Activated naive CD8-positive, alpha-beta T cell (primary cell): ENCODE results near the gene KIF5B.
"Not testable (repeated sequence)": the region's sequence is repeated elsewhere in the genome, so short reads cannot be mapped to it uniquely, and the experiment has no call there.

ENCODE experiments used
- H3K27ac Mint-ChIP-seq: one replicate; pipeline ENCODE4 v1.8.0; 2021; ENCODE audit warnings: mixed read lengths
- H3K27me3 Mint-ChIP-seq: one replicate; pipeline ENCODE4 v1.8.0; 2021; ENCODE audit warnings: mixed read lengths
- H3K36me3 Mint-ChIP-seq: one replicate; pipeline ENCODE4 v1.8.0; 2021; ENCODE audit warnings: mixed read lengths
- H3K4me1 Mint-ChIP-seq: one replicate; pipeline ENCODE4 v1.8.0; 2021; ENCODE audit warnings: low read depth, mixed read lengths
- H3K4me3 Mint-ChIP-seq: one replicate; pipeline ENCODE4 v1.8.0; 2021; ENCODE audit warnings: mild to moderate bottlenecking, mixed read lengths
- H3K9me3 Mint-ChIP-seq: one replicate; pipeline ENCODE4 v1.8.0; 2021; ENCODE audit warnings: low read depth, mixed read lengths

The KIF5B gene

DNA sequence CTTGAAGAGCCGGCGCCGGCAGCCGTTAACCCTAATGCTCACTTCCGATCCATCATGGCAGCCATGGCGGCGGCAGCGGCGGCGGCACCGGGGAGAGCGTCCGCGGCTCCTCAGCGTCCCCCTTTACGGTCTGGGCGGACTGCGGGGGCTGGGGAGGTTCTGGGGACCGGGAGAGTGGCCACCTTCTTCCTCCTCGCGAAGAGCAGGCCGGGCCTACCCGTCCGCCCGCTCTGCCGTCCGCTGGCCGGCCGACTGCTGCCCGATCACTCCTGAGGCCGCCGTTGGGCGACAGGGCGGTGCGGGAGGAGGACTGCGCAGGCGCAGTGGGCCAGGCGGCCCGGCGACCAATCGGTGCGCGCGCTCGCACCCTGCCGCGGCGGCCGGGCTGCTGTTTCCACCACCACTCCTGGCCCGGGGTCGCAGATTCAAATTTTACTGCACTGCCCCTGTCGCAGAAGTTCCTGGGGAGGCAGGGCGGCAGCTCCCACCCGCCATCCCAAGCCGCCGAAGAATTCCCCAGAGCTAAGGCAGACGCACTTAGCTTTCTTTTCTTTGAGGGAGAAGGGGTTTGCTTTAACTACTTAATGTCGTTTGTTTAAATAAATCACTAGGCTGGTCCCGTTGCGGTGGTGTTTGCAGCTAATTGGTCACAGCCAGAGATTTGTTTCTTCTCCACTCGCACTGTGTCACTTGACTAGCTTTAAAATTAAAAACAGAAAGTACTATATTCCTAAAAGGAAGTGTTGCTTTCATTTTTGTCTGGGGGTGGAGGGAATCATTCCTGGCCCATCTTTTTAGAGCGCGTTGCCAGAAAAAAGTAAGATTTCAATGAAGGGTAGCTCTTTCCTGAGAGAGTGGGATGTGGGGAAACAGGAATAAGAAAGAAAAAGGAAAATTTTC lies at the start of gene KIF5B:
KIF5B (minus strand) TSS at position 290 of the 900 bp plus-strand sequence. CDS start 452 bp downstream, outside the sequence.
- Mint-ChIP-seq H3K36me3 (no peaks in the 10 kb centered on the region), H3K4me3 (peak within 1 kb of the TSS; percentile 98), H3K9me3 (no peaks in the 10 kb centered on the region), H3K27me3 (no peaks in the 10 kb centered on the region), H3K27ac (peak within 1 kb of the TSS; percentile 95), H3K4me1 (peaks cover 42% of the 10 kb centered on the region)

DNA sequence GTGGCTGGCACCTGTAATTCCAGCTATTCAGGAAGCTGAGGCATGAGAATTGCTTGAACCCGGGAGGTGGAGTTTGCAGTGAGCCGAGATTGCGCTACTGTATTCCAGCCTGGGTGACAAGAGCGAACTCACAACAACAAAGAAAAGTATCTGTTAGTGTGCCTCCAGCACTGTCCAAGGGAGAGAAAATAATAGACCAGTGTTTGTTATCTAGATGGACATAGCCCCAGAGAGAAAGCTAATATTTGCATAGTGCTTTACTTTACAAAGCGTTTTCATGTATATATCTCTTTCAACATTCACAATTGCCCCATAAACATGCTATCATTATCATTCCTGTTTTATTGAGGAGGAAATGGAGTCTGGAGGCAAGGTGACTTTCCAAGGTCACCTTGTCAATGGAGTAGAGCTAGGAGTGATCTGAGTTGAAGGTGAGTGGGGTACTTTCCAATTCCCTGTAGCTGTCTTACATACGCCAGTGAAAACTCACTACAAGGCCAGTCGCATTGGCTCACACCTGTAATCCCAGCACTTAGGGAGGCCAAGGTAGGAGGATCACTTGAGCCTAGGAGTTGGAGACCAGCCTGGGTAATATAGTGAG lies 49.7 kb upstream of the KIF5B start:
- no peaks in the 10 kb centered on the region for H3K36me3 Mint-ChIP-seq
- H3K27me3 Mint-ChIP-seq: peaks cover 7% of the 10 kb centered on the region
- no peak overlapping the region for H3K4me3 Mint-ChIP-seq
- H3K9me3 Mint-ChIP-seq: no peaks in the 10 kb centered on the region
- no peak overlapping the region for H3K27ac Mint-ChIP-seq
- H3K4me1 Mint-ChIP-seq: no peaks in the 10 kb centered on the region

DNA sequence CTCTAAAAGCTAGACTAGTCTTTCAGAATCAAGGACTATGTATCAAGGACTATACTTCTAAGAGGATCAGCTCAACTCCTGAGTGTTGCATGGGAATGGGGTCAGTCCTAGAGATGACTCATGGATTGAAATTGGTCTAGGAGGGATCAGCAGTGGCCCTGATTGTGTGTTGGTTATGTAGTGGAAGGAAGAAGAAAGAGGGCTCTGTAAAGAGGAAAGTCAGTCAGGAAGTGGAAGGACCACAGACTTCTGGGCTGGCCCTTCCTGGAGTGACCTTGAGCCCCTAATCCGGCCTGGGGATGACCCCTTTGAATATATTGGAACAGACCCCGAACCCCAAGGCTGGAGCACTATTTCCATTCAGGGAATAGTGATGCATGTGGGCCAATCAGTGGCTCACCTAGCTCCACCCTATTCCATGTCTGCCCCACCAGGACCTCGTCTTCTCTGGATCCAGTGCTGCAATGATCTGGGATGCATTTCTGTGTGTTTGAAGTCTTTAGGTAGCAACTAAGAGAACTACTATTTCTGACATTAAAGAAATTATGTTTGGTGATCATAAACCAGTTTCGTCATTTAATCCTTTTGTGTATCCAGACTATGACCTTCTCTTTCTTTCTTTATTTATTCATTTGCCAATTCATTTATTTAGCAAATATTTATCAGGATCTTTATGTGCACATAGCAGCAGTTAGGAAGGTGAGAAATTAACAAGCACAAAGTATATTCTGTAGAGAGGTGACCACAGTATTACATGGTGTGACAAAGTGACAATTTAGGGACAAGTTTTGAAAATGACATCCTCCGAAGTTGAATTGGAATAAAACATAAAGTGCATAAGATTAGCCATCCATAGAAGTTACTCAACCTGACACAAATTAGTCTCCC lies 48.6 kb upstream of the KIF5B start:
- Mint-ChIP-seq H3K4me1 (no peaks in the 10 kb centered on the region), H3K27me3 (peaks cover 7% of the 10 kb centered on the region)

DNA sequence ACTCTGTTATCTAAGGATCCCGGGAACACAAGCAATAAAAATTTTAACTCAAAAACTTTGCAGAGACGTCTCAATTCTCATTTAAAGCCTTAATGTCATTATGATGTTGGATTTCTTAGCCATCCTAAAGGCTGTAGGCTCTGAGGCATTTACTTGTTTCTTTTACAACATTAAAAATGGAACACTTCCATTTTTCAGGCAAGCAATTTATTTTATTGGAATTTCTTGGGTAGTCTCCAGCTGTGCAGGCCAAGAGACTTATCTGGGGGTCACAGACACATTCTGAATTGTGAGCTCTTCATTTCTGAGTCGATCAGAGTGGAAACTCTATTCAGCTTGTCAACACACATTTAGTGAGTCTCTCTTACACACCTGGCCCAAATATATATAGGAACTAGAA lies 48.0 kb upstream of the KIF5B start:
- no peak overlapping the region for H3K4me3 Mint-ChIP-seq
- peaks cover 7% of the 10 kb centered on the region for H3K27me3 Mint-ChIP-seq
- no peak overlapping the region for H3K27ac Mint-ChIP-seq
- H3K36me3 Mint-ChIP-seq: peaks cover 3% of the 10 kb centered on the region
- H3K4me1 Mint-ChIP-seq: no peaks in the 10 kb centered on the region
- peaks cover 2% of the 10 kb centered on the region for H3K9me3 Mint-ChIP-seq

More for the DNA sequence above, 48.6 kb upstream of the KIF5B start:
- Mint-ChIP-seq H3K36me3 (no peaks in the 10 kb centered on the region), H3K4me3 (no peak overlapping the region), H3K9me3 (no peaks in the 10 kb centered on the region), H3K27ac (no peak overlapping the region)

DNA sequence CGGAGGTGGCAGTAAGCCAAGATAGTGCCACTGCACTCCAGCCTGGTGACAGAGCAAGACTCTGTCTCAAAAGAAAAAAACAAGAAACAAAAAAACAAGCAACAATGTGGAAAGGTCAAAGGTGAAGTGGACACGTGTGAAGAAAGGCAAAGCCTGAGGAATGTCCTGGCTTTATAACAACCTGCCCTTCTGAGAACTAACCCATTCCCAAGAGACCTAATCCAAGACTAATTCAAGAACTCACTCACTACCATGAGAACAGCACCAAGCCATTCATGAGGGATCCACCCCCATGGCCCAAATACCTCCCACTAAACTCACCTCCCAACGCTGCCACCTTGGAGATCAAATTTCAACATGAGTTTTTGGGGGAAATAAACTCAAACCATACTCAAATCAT lies 47.5 kb upstream of the KIF5B start:
- Mint-ChIP-seq H3K27ac (no peak overlapping the region), H3K4me3 (no peak overlapping the region)

DNA sequence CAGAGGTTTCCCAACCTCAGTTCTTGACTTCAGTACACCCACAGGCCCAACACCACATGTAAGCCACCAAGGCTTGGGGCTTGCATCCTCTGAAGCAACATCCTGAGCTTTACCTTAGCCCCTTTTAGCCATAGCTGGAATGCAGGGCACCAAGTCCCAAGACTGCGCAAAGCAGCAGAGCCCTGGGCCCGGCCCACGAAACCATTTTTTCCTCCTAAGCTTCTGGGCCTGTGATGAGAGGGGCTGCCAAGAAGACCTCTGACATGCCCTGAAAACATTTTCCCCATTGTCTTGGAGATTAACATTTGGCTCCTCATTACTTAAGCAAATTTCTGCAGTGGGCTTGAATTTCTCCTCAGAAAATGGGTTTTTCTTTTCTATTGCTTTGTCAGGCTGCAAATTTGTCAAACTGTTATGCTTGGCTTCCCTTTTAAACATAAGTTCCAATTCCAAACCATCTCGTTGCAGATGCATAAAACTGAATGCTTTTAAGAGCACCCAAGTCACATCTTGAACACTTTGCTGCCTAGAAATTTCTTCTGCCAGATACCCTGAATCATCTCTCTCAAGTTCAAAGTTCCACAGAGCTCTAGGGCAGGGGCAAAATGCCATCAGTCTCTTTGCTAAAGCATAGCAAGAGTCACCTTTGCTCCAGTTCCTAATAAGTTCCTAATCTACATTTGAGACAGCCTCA lies 42.5 kb upstream of the KIF5B start:
- not testable (repeated sequence) for H3K4me3 Mint-ChIP-seq, H3K4me1 Mint-ChIP-seq, H3K9me3 Mint-ChIP-seq, H3K27ac Mint-ChIP-seq
- peaks cover 13% of the 10 kb centered on the region for H3K27me3 Mint-ChIP-seq
- peaks cover 13% of the 10 kb centered on the region for H3K36me3 Mint-ChIP-seq

More for the DNA sequence above, 47.5 kb upstream of the KIF5B start:
- H3K4me1 Mint-ChIP-seq: no peaks in the 10 kb centered on the region
- H3K36me3 Mint-ChIP-seq: peaks cover 7% of the 10 kb centered on the region
- peaks cover 6% of the 10 kb centered on the region for H3K9me3 Mint-ChIP-seq
- H3K27me3 Mint-ChIP-seq: peaks cover 7% of the 10 kb centered on the region

DNA sequence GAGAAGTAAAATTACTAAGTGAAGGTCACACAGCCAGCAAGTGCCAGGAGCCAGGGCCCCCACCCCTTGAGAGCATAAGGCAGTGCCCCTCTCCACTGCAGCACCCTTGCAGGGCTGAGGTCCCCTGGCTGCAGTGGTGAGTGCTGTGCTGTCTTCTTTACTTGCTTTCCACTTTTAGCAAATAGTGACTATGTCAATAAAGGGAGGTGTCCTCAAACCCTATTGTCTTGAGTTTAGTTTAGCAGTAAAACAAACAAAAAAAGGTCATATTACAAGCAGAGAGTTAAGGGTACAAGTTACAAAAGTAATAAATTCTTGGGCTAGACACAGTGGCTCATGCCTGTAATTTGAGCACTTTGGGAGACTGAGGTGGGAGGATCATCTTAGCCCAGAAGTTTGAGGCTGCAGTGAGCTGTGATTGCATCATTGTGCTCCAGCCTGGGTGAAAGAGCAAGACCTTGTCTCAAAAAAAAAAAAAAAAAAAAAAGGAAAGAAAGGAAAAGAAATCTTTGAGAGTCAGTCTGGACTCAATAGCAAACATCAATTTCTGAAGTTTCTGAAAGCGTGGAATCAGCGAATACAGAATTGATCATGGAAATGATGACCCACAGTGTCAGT lies 39.0 kb upstream of the KIF5B start:
- Mint-ChIP-seq H3K27me3 (peaks cover 10% of the 10 kb centered on the region), H3K9me3 (peaks cover 6% of the 10 kb centered on the region), H3K36me3 (peaks cover 13% of the 10 kb centered on the region), H3K4me3 (no peak overlapping the region), H3K4me1 (no peaks in the 10 kb centered on the region), H3K27ac (no peak overlapping the region)

DNA sequence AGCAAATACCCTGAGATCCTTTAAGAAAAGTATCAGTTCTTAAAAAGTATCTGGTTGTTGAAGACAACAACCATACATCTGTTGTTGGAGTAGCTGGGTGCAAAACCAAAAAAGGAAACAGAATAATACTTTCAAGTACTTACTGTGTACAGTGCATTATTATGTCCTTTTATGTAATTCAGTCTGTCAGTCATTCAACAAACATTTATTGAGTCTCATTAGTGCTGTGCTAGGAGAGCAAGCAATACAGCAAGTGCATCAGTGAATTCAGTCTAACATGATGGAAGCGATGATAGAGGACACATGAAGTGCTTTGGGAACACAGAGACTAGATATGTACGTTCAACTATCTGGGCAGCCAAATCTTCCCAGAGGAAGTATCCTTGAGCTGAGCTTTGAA lies 37.4 kb upstream of the KIF5B start:
- peaks cover 6% of the 10 kb centered on the region for H3K36me3 Mint-ChIP-seq
- no peaks in the 10 kb centered on the region for H3K9me3 Mint-ChIP-seq

DNA sequence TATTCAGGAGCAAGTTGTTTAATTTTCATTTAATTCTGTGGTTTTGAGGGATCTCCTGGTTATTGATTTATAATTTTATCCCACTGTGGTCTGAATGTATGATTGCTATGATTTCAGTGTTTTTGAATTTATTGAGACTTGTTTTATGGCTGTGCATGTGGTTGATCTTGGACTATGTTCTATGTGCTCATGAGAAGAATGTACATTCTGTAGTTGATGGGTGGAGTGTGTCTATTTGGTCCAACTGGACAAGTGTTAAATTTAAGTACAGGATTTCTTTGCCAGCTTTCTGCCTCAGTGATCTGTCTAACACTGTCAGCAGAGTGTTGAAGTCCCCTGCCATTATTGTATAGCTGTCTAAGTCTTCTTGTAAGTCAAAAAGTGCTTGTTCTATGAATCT lies 34.8 kb upstream of the KIF5B start:
- Mint-ChIP-seq H3K27me3 (peaks cover 10% of the 10 kb centered on the region), H3K4me1 (no peaks in the 10 kb centered on the region), H3K36me3 (peaks cover 6% of the 10 kb centered on the region), H3K9me3 (no peaks in the 10 kb centered on the region), H3K27ac (no peak overlapping the region), H3K4me3 (no peak overlapping the region)

More for the DNA sequence above, 37.4 kb upstream of the KIF5B start:
- Mint-ChIP-seq H3K27ac (no peak overlapping the region), H3K4me1 (no peaks in the 10 kb centered on the region), H3K4me3 (no peak overlapping the region), H3K27me3 (peaks cover 10% of the 10 kb centered on the region)

DNA sequence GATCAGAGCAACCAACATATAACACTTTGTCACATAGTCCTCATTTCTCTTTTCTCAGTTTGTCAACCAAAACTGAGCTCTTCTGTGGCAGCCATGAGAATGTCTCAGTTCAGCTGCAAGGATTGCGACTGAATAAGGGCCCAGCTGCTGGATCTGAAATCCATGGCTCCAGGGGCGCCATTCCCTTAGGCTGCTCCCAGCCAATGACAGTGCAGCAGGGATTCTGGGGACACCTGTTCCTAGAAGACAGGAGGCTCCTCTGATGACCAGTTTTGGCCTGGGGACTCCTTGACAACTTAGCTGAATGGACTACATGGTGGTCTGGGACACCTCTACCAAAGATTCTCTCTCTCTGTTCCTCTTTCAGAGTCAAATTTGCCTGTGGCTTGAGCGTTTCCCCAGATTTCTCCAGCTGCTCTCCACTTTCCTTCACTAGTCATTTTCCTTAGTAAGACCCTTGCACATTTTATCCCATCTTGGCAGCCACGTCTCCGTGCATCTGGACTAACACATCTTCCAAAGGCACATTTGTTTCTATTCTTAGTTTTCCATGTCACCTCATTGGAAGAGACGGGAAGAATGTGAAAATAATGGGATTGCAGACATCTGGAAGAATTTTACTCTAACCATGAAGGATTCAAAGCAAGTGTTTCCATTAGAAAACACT lies 28.1 kb upstream of the KIF5B start:
- H3K4me1 Mint-ChIP-seq: no peaks in the 10 kb centered on the region
- no peaks in the 10 kb centered on the region for H3K27me3 Mint-ChIP-seq
- H3K27ac Mint-ChIP-seq: no peak overlapping the region
- H3K36me3 Mint-ChIP-seq: no peaks in the 10 kb centered on the region
- no peak overlapping the region for H3K4me3 Mint-ChIP-seq
- H3K9me3 Mint-ChIP-seq: no peaks in the 10 kb centered on the region

DNA sequence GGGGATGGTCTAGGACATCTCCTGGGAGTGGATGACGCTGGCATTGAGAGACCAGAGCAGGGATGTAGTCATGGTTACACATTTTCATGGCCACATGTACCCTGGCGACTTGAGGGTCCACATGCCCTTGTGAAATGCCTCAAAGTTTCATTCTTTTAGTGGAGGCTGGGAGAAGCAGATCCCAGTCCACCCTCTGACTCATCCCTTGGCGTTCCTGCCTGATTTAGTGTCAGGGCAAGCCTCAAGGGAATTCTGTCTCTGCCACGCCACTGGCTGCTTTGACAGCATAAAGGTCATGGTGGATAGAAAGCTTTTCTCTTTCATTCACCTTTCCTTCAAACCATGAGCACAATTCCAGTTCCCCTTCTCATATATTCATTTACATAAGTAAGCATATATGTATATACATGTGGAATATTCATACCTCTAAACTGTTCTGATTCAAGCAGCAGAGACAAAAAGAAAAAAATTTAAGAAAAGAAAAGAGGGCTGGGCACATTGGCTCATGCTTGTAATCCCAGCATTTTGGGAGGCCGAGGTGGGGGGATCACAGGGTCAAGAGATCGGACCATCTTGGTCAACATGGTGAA lies 21.8 kb upstream of the KIF5B start:
- Mint-ChIP-seq H3K27me3 (no peaks in the 10 kb centered on the region), H3K9me3 (no peaks in the 10 kb centered on the region), H3K27ac (no peak overlapping the region)

DNA sequence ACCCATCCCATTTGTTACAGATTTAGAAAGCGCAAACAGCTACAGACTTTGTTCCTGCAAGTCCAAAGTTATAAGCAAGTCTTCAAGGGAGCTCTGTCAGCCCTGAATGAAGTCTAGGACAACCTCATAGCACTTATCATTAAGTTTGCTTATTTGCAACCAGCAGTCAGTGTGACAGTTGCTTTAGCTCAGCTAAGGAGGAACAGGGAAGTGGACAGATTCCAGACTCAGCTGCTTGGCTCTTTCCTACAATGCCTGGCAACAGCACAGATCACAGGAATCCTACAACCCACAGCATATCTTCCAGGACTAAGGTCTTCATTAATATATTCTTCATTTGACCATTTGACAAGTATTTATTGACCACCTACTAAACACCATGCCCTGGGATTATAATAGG lies 17.4 kb upstream of the KIF5B start:
- Mint-ChIP-seq H3K4me1 (no peaks in the 10 kb centered on the region), H3K27ac (no peak overlapping the region), H3K4me3 (no peak overlapping the region)

More for the DNA sequence above, 21.8 kb upstream of the KIF5B start:
- H3K4me1 Mint-ChIP-seq: no peaks in the 10 kb centered on the region
- H3K4me3 Mint-ChIP-seq: no peak overlapping the region
- no peaks in the 10 kb centered on the region for H3K36me3 Mint-ChIP-seq

DNA sequence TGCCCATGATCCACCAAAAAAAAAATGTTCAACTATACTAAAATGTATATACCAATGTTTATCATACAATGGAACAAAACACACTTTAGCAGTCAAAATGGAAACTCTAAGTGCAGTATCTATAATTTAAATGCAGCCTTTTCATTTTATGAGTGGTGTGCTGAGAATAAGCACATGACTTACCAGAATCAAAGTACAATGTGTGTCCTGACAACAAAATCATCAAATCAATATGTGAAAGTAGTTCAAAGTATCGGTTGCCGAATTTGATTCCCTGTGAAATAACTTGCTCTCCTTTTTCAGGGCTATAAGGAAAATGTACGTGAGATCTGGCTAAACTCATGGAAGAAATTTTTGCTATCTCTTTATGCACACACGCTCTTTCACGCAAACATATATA lies 16.9 kb upstream of the KIF5B start:
- no peaks in the 10 kb centered on the region for H3K4me1 Mint-ChIP-seq
- no peak overlapping the region for H3K27ac Mint-ChIP-seq
- H3K4me3 Mint-ChIP-seq: no peak overlapping the region
- H3K9me3 Mint-ChIP-seq: no peaks in the 10 kb centered on the region
- no peaks in the 10 kb centered on the region for H3K36me3 Mint-ChIP-seq
- no peaks in the 10 kb centered on the region for H3K27me3 Mint-ChIP-seq

More for the DNA sequence above, 17.4 kb upstream of the KIF5B start:
- no peaks in the 10 kb centered on the region for H3K36me3 Mint-ChIP-seq
- no peaks in the 10 kb centered on the region for H3K9me3 Mint-ChIP-seq
- no peaks in the 10 kb centered on the region for H3K27me3 Mint-ChIP-seq
